ENCODE results near the gene RHBDF2.

- TF ChIP-seq CTCF (IDR thresholded peaks at IDR 0.05) = no peak
- TF ChIP-seq EZH2 (IDR thresholded peaks at IDR 0.05) = no peak
- no peak for TF ChIP-seq EZH2phosphoT487 (IDR thresholded peaks at IDR 0.05)
Measured at GRCh38 chr17:76453431-76453743, 47.8 kb downstream of the RHBDF2 start.

Measured in neural progenitor cell (in vitro differentiated cells).